Measurements from ENCODE around the gene SKIC2.
"Not testable (repeated sequence)": the region's sequence is repeated elsewhere in the genome, so short reads cannot be mapped to it uniquely, and the experiment has no call there.

Gene SKIC2
- total RNA-seq = 98.0 to 124 (median 122) reads per million in 3 experiments

DNA sequence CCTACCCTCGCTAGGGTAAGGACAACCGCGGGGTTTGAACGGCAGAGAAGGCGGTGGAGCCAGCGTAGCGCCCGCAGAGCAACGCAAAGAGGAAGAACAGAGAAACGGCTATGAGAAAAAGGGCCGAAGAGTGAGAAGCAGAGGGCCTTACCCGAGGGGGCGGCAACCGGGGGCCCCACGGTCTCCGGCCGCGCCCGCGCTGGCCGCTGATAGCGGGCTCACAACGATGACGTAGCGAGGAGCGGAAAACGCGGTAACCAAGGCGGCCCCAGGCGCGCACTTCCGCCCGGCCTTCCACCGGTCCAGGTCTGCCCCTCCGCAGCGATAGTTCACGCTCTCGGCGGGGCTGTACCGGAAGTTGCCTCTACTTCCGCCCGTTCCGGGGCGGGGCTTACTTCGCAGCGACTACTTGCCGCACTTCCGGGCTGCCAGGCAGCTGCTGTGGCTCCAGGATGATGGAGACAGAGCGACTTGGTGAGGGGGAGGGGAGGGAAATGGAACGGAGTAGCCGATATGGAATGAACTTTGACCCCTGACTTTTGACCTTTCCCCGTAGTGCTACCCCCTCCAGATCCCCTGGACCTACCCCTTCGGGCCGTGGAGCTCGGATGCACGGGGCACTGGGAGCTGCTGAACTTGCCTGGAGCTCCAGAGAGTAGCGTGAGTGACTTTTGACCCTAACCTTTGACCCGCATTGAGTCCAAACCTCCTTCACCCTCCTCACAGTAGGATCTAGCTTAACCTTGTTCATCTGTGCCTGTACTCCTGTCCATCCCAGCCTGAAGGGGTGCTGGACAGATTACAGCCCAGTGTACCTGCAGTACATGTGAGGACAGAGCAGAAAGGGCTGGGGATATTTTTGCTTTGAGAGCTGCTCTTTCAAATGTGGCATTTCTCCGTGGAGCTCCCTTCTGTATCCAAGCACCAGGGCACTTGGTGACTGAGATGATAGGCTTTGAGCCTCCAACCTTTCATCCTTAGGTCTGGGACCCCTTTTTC is at the start of gene SKIC2, which contains the start of gene NELFE:
Gene SKIC2, plus strand, starts transcription at position 435 of the 999 bp plus-strand sequence. Its CDS starts 18 bp downstream, at position 453.
Gene NELFE, minus strand, starts transcription at position 231 of the 999 bp plus-strand sequence. CDS start 525 bp downstream, outside the sequence.
- peak; percentile 98 for DNase-seq

DNA sequence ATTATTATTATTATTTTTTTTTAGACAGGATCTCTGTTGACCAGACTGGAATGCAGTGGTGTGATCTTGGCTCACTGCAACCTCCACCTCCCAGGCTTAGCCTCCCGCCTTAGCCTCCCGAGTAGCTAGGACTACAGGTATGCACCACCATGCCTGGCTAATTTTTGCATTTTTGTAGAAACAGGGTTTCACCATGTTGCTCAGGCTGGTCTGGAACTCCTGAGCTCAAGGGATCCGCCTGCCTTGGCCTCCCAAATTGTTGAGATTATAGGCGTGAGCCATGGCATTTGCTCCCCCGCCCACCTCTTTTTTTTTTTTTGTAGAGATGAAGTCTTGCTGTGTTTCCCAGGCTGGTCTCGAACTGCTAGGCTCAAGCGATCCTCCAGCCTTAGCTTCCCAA is 49.7 kb upstream of the SKIC2 start:
- not testable (repeated sequence) for DNase-seq

DNA sequence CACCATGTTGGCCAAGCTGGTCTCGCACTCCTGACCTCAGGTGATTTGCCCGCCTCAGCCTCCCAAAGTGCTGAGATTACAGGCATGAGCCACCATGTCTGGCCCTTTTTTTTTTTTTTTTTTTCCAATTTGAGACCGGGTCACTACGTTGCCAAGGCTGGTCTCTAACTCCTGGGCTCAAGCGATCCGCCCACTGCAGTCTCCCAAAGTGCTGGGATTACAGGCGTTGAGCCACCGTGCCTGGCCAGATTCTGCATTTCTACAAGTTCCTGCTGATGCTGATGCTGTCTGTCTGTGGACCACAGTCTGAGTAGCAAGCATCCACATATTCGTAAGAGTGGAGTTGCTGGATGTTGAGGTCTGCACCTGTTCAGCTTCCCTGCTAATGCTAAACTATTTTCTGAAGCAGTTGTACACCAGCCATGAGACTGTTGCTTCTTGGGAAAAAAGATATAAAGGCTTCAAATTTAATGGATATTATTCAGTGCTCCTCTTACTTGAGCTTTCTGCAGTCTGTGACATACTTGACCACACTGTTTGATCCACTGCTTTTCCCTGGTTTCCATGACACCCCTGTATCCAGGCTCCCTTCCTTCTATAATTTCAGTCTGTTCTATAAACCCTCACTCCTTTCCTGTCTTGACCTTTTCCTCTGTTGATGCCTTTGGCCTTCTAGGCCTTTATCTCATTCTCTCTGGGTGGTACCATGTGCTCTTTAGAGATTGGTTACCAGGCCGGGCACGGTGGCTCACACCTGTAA is 47.0 kb upstream of the SKIC2 start:
- no peak for DNase-seq

DNA sequence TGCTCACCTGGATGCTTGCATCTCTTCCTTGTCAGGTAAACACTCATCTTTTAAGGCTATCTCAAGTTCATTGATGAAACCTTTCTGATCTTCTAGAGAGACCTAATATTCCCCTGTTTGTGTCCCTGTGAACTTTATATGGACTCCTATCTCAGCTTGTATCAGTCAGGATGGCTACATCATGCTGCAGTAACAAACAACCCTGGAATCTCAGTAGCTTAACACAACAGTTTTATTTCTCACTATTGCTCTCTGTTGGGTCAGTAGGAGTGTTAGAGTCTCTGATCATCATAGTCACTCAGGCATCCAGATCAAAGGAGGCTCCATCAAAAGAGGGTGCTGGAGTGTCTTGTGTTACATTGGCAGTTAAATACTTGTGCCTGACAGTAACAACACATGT is 43.6 kb upstream of the SKIC2 start:
- no peak for DNase-seq

DNA sequence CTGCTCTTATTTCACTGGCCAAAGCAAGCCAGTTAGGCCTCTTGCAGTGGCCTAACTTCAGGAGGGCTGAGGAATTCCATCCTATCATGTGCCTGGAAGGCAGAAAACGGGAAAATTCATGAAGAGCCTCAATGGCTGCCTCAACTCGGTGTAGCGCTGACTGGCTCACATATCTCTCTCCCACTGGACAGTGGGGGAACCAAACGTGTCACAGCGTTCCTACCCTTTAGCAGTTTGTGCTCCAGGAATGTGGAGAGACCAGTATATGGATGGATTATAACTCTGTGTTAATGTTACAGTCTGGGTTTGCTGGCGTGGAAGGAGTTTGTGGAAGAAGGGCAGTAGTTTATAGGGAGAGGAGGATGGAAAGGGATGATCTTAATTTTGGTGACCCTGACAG is 43.2 kb upstream of the SKIC2 start:
- no peak for DNase-seq

DNA sequence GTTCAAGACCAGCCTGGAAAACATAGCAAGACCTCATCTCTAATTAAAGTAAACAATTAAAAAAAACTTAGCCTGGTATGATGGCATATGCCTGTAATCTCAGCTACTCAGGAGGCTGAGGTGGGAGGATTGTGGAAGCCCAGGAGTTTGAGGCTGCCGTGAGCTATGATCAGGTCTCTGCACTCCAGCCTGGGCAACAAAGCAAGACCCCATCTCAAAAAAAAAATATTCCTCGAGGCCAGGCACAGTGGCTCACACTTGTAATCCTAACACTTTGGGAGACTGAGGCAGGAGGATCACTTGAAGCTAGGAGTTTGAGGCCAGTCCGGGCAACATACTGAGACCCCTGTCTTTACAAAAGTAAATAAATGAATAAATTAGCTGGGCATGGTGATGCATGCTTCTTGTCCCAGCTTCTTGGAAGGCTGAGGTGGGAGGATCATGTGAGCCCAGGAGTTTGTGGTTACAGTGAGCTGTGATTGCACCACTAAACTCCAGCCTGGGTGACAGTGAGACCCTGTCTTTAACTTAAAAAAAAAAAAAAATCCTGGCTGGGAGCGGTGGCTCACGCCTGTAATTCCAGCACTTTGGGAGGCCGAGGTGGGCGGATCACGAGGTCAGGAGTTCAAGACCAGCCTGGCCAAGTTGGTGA is 40.8 kb upstream of the SKIC2 start:
- DNase-seq = no peak

DNA sequence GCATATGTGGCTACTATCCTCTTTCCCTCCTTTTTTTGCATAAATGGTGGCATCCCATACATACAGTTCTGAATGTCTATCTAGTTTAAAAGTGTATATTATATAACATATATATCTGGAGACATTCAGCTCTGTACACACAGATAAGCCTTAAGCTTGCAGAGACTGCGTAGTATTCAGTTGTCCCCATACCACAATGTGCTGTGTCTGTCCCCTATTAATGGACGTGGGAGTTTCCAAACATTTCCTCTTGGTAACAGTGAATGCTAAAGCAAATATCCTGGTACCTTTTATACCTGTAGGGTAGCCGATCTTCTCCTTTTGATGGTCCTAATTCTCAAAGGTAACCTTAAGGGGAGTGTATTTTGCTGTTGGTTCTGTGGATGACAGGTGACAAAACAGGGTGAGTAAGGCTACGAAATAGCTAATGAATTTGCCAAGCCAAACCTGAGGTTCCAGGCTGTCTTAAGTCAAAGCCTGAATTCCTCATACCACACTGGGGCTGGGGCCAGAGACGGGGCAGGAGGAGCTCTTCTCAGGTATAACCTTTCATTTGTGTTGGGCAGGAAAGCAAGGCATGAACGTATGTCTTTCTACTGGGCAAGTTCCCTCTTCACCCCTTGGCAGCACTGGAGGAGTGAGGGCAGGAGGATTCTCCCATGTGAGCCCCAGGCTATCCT is 39.2 kb upstream of the SKIC2 start:
- DNase-seq = no peak

DNA sequence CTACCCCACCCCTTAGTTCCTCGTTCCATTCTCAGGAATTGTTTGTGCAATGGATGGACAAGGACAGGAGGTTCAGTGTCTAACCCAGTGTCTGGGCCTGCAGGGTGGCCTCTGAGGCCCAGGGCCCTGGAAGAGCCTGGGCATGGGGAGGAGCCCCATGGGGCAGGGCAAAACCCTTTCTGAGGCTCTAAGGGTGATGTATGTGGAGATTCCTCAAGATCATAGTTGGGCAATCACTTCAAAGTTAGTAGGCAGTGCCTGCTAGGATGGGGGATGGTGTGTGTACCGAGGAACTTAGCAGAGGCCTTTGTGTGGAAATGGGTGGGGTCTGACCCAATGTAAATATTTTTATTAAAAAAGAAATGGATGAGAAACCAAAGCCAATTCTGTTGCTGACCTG is 38.2 kb upstream of the SKIC2 start:
- no peak for DNase-seq

DNA sequence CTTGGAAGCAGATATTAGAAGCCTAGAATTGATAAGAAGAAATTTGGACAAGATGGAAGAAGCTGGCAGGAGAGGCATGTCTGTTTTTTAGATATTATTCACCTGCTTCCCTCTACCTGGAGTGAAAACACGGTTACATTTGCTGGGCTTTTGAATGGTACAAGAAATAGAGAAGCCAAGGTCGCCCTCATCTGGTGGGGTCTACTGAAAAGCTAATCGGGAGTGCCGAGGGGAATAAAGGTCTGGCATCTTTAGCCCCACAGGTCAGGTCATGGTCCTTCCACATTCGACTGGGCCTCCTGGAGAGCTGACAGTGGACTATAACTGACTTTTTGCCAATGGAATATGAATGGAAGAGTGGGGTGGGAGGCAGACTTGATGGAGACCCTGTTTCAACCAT is 36.0 kb upstream of the SKIC2 start:
- no peak for DNase-seq

DNA sequence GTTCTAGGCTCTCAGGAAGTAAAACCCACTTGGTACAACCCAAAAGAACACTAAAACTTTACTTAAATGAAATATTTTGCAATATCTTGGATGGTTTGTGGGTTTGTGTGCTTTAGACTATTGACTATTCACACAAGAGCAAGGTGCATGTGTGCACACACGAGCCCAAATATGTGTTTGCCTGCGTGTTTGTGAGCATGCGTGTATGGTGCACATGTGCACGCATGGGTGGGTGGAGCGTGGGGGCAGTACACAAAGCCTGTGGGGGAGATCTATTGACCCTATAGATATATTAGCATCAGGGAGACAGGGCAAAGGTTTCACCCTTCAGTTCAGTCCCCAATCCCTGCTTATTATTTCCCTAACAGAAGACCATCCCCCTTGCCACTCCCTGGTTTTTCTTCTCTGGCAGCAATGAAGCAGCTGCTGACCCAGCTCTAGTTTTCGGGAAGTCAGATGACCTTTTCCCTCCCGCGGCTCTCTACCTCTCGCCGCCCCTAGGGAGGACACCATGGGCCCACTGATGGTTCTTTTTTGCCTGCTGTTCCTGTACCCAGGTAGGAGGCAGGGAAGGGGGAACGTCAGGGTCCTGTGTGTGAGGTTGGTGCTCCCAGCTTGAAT is 31.6 kb upstream of the SKIC2 start, which contains the start of gene C2:
Gene C2, plus strand, starts transcription at position 476 of the 621 bp plus-strand sequence. Its CDS starts 36 bp downstream, at position 512.
- DNase-seq = no peak

DNA sequence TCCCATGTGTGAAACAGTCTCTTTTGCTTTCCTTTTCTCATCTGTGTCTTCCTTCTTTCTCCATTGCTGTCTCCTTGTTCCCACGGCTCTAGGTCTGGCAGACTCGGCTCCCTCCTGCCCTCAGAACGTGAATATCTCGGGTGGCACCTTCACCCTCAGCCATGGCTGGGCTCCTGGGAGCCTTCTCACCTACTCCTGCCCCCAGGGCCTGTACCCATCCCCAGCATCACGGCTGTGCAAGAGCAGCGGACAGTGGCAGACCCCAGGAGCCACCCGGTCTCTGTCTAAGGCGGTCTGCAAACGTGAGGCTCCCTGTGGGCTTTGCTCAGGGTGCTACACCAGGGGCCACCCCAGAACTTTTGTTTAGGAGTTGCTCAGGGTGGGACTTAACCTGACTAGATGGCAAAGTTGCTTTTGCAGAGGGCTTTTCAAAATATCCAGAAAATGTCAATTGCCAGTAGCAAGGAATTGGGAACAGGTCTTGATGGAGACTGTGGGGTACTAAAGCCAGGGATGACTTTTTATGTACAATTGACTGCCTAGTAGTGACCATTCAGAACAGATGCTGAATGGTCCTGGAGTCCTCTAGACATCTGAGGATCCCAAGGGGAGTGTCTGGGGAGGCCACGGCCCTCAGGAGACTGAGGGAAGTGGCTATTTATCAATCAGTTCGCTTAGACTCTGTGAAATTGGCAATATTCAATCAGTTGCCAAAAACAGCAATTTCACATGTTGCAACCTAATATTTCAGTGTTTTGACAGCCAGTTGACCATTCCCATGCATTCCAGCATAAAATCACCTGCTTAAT is 30.9 kb upstream of the SKIC2 start:
- no peak for DNase-seq

DNA sequence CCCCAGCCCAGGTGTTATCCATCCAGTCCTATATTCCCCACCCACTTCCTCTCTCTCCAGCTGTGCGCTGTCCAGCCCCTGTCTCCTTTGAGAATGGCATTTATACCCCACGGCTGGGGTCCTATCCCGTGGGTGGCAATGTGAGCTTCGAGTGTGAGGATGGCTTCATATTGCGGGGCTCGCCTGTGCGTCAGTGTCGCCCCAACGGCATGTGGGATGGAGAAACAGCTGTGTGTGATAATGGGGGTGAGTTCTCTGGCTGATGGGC is 30.4 kb upstream of the SKIC2 start:
- no peak for DNase-seq

DNA sequence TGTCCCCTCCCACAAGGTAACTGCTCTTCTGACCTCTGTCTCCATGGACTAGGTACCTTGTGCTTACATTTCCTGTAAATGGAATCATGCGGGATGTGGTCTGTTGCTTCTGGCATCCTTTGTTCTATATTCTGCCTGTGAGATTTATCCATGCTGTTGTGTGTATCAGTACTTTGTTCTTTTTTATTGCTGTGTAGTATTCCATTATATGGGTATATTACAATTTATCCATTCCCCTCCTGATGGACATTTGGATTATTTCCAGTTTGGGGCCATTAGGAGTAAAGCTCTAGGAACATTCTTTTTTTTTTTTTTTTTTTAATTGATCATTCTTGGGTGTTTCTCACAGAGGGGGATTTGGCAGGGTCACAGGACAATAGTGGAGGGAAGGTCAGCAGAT is 28.0 kb upstream of the SKIC2 start:
- no peak for DNase-seq

DNA sequence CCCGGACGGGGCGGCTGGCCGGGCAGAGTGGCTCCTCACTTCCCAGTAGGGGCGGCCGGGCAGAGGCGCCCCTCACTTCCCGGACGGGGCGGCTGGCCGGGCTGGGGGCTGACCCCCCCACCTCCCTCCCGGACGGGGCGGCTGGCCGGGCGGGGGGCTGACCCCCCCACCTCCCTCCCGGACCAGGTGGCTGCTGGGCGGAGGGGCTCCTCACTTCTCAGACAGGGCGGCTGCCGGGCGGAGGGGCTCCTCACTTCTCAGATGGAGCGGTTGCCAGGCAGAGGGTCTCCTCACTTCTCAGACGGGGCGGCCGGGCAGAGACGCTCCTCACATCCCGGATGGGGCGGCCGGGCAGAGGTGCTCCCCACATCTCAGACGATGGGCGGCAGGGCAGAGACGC is 26.8 kb upstream of the SKIC2 start:
- not testable (repeated sequence) for DNase-seq

DNA sequence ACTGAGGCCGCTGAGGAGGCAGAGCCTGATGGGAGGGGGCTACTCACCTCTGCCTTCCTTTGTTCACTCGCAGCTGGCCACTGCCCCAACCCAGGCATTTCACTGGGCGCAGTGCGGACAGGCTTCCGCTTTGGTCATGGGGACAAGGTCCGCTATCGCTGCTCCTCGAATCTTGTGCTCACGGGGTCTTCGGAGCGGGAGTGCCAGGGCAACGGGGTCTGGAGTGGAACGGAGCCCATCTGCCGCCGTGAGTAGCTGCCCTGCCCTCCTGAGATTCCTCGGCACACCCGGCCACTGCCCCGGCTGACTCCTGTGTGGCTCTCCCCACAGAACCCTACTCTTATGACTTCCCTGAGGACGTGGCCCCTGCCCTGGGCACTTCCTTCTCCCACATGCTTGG is 25.4 kb upstream of the SKIC2 start:
- no peak for DNase-seq

DNA sequence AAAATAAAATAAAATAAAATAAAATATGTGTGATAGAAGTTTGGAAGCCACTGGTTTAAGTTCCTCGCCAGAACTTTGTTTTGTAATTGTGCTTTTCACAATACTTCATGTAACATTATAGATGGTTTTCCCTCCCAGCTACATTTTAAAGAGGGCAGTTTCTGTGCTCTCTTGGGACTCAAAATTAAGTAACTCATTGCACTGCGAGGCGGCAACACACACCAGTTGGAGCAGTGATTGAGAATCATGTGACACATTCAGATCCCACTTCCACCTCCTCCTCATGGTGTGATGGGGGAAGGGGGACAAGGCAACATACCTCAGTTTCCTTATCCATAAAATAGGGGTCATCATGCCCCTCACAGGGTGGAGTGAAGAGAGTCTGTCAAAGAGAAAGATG is 24.0 kb upstream of the SKIC2 start:
- no peak for DNase-seq

DNA sequence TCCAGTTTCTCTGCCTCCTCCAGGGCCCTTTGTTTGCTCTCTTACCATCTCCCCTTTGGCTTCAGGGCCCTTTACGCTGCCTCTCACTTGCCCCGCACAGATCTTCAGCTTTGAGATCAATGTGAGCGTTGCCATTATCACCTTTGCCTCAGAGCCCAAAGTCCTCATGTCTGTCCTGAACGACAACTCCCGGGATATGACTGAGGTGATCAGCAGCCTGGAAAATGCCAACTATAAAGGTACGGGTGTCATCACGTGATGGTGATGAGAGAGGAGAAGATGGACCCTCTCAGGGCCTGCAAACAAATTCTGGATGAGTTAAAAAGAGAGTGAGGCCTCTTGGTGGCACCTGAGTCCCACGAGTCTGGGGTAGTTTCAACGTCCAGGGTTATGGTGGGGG is 23.2 kb upstream of the SKIC2 start:
- DNase-seq = no peak

DNA sequence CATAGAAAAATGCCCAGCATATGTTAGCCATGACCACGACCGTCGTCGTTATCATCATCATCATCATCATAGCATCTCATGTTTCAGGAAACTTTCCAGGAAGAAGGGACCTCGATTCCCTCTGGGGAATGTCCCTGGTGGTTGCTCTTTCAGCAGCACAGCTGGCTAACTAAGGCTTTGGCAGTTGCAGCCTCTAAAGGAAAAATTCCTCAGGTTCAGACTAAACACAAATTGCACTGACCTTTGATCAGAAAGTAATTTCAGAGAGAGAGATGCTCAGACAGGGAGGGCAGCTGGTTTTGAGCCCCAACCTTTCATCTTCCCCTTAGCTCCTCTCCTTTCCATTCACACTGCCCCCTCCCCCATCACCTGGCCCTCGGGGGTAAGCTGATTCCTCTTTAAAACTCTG is 18.7 kb upstream of the SKIC2 start:
- no peak for DNase-seq

DNA sequence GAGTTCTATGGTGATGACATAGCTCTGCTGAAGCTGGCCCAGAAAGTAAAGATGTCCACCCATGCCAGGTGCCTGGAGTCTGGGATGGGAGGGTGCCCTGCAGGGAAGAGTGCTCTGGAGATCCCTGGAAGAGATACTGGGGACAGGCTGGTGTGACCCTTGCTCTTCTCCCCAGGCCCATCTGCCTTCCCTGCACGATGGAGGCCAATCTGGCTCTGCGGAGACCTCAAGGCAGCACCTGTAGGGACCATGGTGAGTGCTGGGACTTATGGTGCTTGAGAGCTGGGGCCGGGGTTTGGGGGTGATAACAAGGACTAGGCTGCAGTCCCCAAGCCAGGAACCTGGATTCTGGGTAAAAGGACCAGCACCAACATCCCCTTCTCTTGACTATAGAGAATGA is 15.2 kb upstream of the SKIC2 start:
- DNase-seq = no peak

DNA sequence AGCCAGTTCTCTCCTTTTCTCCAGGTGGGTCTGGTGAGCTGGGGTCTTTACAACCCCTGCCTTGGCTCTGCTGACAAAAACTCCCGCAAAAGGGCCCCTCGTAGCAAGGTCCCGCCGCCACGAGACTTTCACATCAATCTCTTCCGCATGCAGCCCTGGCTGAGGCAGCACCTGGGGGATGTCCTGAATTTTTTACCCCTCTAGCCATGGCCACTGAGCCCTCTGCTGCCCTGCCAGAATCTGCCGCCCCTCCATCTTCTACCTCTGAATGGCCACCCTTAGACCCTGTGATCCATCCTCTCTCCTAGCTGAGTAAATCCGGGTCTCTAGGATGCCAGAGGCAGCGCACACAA is 13.8 kb upstream of the SKIC2 start:
- DNase-seq = no peak
